Activated effector memory CD4-positive, alpha-beta T cell treated with Interleukin-2 at 50 U/mL for 16 hours (primary cell): ENCODE data around the gene GKAP1.
"Not testable (repeated sequence)": the region's sequence is repeated elsewhere in the genome, so short reads cannot be mapped to it uniquely, and the experiment has no call there.

Experiments used
- DNase-seq: peaks from one replicate; pipeline ENCODE4 v3.0.0-alpha.2; 2020

The GKAP1 gene

GRCh38 chr9:83817356-83818278, at the start of gene GKAP1:
Gene GKAP1, minus strand, starts transcription at chr9:83817769. Its CDS starts 11,252 bp downstream, at chr9:83806517.
- DNase-seq = peak; percentile 81

- DNase-seq = not testable (repeated sequence)
Observed at GRCh38 chr9:83849895-83850294, 32.3 kb upstream of the GKAP1 start.

GRCh38 chr9:83837070-83837643, 19.6 kb upstream of the GKAP1 start:
- not testable (repeated sequence) for DNase-seq

- not testable (repeated sequence) for DNase-seq
Observed at GRCh38 chr9:83830426-83831071, 13.0 kb upstream of the GKAP1 start.

- DNase-seq = not testable (repeated sequence)
Observed at GRCh38 chr9:83824986-83825623, 7.5 kb upstream of the GKAP1 start.

GRCh38 chr9:83817011-83817355, 586 bp downstream of the GKAP1 start:
- not testable (repeated sequence) for DNase-seq

GRCh38 chr9:83815120-83815519, 2.4 kb downstream of the GKAP1 start:
- not testable (repeated sequence) for DNase-seq

GRCh38 chr9:83809213-83809612, 8.4 kb downstream of the GKAP1 start:
- not testable (repeated sequence) for DNase-seq

- not testable (repeated sequence) for DNase-seq
Observed at GRCh38 chr9:83804454-83804853, 13.1 kb downstream of the GKAP1 start.

GRCh38 chr9:83803941-83804340, 13.6 kb downstream of the GKAP1 start:
- not testable (repeated sequence) for DNase-seq

- no peak for DNase-seq
Observed at GRCh38 chr9:83800236-83801033, 17.1 kb downstream of the GKAP1 start.

GRCh38 chr9:83794051-83794450, 23.5 kb downstream of the GKAP1 start:
- DNase-seq = no peak

- DNase-seq = no peak
Observed at GRCh38 chr9:83792746-83793145, 24.8 kb downstream of the GKAP1 start.

- no peak for DNase-seq
Observed at GRCh38 chr9:83778164-83778563, 39.4 kb downstream of the GKAP1 start.

GRCh38 chr9:83775932-83776331, 41.6 kb downstream of the GKAP1 start:
- no peak for DNase-seq

- no peak for DNase-seq
Observed at GRCh38 chr9:83772860-83773259, 44.7 kb downstream of the GKAP1 start.

GRCh38 chr9:83765376-83765775, 52.2 kb downstream of the GKAP1 start:
- no peak for DNase-seq

- no peak for DNase-seq
Observed at GRCh38 chr9:83754383-83754977, 63.1 kb downstream of the GKAP1 start.

GRCh38 chr9:83749706-83750105, 67.9 kb downstream of the GKAP1 start:
- DNase-seq = no peak

GRCh38 chr9:83744206-83744605, 73.4 kb downstream of the GKAP1 start:
- DNase-seq = no peak

GRCh38 chr9:83733739-83734138, 83.8 kb downstream of the GKAP1 start:
- DNase-seq = no peak
